GM10266 (cell line): ENCODE results near the gene SLC17A3.

ENCODE experiments used
- DNase-seq: peaks from one replicate; pipeline ENCODE4 v3.0.0; 2012; ENCODE audit errors: extremely low spot score
- TF ChIP-seq, protein P1 (sequence below): IDR thresholded peaks from 2 replicates; pipeline ENCODE4 v1.5.1; 2012; ENCODE audit warnings: mild to moderate bottlenecking, low read depth; ENCODE audit not compliant: control insufficient read depth, insufficient read depth; ENCODE audit errors: missing control alignments

The SLC17A3 gene

DNA sequence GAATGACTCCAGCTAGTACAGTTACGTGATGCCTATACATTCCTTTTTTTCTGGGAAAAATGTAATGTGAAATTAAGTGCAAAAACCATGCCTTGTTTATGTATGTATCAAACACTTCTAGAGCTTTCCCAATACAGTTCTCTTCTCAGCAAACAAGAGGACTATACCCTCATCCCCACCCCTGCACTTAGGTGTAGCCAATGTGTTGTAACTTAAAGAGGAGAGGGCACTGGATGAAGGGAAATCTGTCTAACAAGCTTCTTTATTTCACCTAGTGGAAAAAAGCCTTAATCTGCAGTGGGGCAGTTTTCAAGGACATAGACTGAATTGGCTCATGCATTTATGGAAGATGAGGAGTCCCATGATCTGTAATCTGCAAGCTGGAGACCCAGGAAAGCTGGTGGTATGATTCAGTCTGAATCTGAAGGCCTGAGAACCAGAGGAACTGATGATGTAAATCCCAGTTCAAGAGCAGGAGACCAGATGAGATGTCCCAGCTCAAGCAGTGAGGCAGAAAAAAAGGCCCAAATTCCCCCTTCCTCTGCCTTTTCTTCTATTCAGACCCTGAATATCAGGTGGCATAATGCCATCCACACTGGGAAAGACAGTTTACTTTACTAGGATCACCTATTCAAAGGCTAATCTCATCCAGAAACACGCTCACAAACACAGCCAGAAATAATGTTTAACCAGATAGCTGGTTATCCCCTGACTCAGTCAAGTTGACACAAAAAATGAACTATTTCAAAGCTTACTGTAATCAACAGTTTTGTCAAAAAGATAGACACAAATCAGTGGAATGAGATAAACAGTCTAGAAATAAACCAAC, 25.8 kb upstream of the SLC17A3 start:
- TF ChIP-seq, protein P1, sequence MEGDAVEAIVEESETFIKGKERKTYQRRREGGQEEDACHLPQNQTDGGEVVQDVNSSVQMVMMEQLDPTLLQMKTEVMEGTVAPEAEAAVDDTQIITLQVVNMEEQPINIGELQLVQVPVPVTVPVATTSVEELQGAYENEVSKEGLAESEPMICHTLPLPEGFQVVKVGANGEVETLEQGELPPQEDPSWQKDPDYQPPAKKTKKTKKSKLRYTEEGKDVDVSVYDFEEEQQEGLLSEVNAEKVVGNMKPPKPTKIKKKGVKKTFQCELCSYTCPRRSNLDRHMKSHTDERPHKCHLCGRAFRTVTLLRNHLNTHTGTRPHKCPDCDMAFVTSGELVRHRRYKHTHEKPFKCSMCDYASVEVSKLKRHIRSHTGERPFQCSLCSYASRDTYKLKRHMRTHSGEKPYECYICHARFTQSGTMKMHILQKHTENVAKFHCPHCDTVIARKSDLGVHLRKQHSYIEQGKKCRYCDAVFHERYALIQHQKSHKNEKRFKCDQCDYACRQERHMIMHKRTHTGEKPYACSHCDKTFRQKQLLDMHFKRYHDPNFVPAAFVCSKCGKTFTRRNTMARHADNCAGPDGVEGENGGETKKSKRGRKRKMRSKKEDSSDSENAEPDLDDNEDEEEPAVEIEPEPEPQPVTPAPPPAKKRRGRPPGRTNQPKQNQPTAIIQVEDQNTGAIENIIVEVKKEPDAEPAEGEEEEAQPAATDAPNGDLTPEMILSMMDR, result no peak
- DNase-seq, result no peak

- DNase-seq, result no peak
- TF ChIP-seq, protein P1, result no peak
Measured at GRCh38 chr6:25899123-25899522, 25.1 kb upstream of the SLC17A3 start.

GRCh38 chr6:25898289-25898977, 24.4 kb upstream of the SLC17A3 start:
- DNase-seq, result no peak

DNA sequence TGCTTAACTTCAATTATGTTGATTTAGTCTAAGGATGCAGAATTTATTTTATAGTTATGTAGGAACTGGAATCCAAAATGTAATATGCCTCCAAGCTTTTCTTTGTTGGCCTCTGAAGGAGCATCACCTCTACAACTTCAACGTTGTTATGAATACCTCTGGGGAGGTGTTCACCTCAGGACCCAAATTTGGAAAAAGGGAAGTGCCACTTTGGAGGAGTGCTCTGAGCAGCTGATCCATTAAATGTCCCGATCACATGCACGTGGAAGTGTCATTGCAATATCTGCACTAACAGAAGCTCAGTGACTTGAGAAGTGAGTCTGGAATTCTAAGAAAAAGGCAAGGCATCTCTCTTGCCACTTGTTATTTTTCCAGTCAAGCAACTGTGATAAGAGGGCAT, 22.2 kb upstream of the SLC17A3 start:
- TF ChIP-seq, protein P1, result no peak
- DNase-seq, result no peak

More at GRCh38 chr6:25898289-25898977, 24.4 kb upstream of the SLC17A3 start:
- TF ChIP-seq, protein P1, result no peak

DNA sequence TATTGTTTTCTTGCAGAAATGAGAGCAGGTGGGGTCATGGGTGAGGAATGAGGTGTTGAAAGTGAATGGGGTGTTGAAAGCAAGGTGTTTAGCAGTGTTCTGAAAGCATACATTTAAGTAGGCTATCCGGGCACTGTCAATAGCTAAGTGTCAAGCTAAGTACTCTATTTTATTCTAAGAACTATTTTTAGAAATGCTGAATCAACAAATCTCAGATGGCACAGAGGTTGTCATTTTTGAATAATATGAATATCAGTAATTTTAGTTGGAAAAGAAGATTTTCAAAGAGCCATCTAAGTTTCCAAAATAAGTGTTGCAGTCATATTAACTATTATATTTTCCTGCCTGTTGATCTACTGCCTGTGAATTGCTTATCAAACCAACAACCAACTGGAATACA, 21.7 kb upstream of the SLC17A3 start:
- TF ChIP-seq, protein P1, result no peak

GRCh38 chr6:25893778-25894177, 19.7 kb upstream of the SLC17A3 start:
- TF ChIP-seq, protein P1, result no peak
- no peak for DNase-seq

More for the DNA sequence above, 21.7 kb upstream of the SLC17A3 start:
- DNase-seq, result no peak

DNA sequence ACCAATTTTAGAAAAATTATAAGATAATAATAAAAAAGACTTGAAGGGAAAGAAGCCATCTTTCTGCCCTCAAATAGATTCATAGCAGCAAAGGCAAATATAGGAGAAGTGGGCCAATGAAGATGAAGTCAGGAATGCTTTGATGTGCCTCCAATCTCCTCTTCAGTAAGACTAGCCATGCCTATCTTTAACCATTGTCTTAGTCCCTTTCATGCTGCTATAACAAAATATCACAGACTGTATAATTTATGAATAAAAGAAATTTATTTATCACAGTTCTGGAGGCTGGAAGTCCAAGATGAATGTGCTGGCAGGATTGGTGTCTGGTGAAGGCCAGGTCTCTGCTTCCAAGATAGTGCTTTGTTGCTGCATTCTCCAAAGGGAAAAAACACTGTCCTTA, 18.8 kb upstream of the SLC17A3 start:
- no peak for DNase-seq

More for the DNA sequence above, 18.8 kb upstream of the SLC17A3 start:
- TF ChIP-seq, protein P1, result no peak
